Body of pancreas (tissue), 4 donors: ENCODE data around the gene MPC1.

Source experiments
- POLR2A ChIP-seq, 3 donors: fragments of 450-650 bp; IDR thresholded peaks; one replicate each; pipeline ENCODE4 v1.6.1; 2016; ENCODE audit warnings: antibody characterized with exemption in 3 of 3, mild to moderate bottlenecking in 2 of 3
- TF ChIP-seq, protein P1 (sequence below), 7 experiments: fragments of 450-650 bp in 4 of 7; fragments of 200-600 bp in 3 of 7; sonication (generic) in 3 of 7; IDR thresholded peaks; one replicate each; pipeline ENCODE4 v1.5.1; 2016 to 2019; ENCODE audit warnings: antibody characterized with exemption in 7 of 7

DNA sequence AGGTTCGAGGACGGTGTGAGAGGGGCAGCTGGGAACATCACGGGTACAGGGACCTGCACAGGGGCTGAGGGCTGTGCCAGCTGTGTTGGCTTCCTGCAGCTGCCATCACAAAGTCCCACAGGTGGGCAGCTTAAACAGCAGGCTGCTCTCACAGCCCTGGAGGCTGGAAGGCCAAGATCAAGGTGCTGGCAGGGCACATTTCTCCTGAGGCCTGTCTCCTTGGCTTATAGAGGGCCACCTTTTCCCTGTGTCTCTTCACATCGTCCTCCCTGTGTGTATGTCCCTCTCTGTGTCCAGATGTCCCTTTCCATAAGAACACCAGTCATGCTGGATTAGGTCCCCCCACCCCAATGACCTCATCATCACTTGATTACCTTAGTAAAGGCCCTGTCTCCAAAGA is 15.1 kb upstream of the MPC1 start:
- TF ChIP-seq, protein P1, sequence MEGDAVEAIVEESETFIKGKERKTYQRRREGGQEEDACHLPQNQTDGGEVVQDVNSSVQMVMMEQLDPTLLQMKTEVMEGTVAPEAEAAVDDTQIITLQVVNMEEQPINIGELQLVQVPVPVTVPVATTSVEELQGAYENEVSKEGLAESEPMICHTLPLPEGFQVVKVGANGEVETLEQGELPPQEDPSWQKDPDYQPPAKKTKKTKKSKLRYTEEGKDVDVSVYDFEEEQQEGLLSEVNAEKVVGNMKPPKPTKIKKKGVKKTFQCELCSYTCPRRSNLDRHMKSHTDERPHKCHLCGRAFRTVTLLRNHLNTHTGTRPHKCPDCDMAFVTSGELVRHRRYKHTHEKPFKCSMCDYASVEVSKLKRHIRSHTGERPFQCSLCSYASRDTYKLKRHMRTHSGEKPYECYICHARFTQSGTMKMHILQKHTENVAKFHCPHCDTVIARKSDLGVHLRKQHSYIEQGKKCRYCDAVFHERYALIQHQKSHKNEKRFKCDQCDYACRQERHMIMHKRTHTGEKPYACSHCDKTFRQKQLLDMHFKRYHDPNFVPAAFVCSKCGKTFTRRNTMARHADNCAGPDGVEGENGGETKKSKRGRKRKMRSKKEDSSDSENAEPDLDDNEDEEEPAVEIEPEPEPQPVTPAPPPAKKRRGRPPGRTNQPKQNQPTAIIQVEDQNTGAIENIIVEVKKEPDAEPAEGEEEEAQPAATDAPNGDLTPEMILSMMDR (IDR thresholded peaks at IDR 0.05): no peak
- TF ChIP-seq POLR2A (IDR thresholded peaks at IDR 0.05): no peak
